ENCODE data around the gene CMTM3. TPM values are rescaled to one million over a fixed set of nuclear protein-coding genes. Genes with fewer than 3 reads are reported as not detected.

CMTM3 gene
- polyA plus RNA-seq, 1 of the 3 experiments (the other 2 are of a cell fraction): 69.4 TPM

DNA sequence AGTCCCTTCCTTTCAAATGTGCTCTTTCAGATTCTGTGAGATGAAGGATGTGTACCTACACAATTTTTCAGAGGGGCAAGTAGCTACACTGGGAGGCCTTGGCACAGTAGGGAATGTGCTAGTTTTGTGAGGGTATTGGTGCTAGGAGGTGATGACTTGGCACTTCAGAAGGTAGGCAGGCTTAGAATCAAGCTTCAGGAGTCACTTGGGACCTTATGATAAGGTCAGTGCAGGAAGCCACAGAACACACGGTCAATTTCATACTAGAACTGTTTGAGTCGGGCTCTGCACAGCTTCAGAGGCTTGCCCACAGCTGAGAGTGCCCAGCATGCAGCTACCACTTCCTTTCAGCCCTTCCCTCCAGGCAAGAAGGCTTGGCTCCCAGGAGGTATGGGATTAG, 32.1 kb upstream of the CMTM3 start:
- peaks cover 4% of the 10 kb centered on the region; the same call in 1 of the 2 replicates for H3K79me2 ChIP-seq (ENCODE audit: insufficient read depth)
- no peaks in the 10 kb centered on the region for H3K27me3 ChIP-seq (ENCODE audit: insufficient read depth)
- peaks cover 0 to 19% of the 10 kb centered on the region in 2 experiments; a peak in 2 of 4 replicates for H3K4me1 ChIP-seq (ENCODE audit: control insufficient read depth in 1 of 2, insufficient read depth in 2 of 2, low read depth in 1 of 2, low read length in 1 of 2)
- H3K36me3 ChIP-seq (replicated peaks in 1 of 2; ENCODE audit: control insufficient read depth in 1 of 2, insufficient read depth in 2 of 2, low read length in 1 of 2): peaks cover 8 to 11% of the 10 kb centered on the region in 2 experiments
- H3F3A ChIP-seq (replicated peaks; ENCODE audit: insufficient read depth): peaks cover 32% of the 10 kb centered on the region
- H2AFZ ChIP-seq (ENCODE audit: low read depth): no peak overlapping the region
- CTCF ChIA-PET: interaction anchor here (0.6 to 2.3 kb wide), 3 partner anchors 34 to 296 kb away, joined by 3 to 7 read pairs (median 3); no protein-coding TSS in a partner anchor
- no peak for TF ChIP-seq RFX5 (IDR thresholded peaks at IDR 0.05; ENCODE audit: low read length)
- no peak for TF ChIP-seq RAD21 (IDR thresholded peaks at IDR 0.05; ENCODE audit: low read length)
- no peak for TF ChIP-seq MEF2A (IDR thresholded peaks at IDR 0.05; ENCODE audit: borderline replicate concordance, low read depth)
- no peak for TF ChIP-seq NRF1 (IDR thresholded peaks at IDR 0.05; ENCODE audit: low read depth, low read length)
- TF ChIP-seq NFIC (IDR thresholded peaks at IDR 0.05; ENCODE audit: borderline replicate concordance): no peak
- no peak for TF ChIP-seq MXI1 (IDR thresholded peaks at IDR 0.05; ENCODE audit: low read depth, low read length)
- TF ChIP-seq, protein P1, sequence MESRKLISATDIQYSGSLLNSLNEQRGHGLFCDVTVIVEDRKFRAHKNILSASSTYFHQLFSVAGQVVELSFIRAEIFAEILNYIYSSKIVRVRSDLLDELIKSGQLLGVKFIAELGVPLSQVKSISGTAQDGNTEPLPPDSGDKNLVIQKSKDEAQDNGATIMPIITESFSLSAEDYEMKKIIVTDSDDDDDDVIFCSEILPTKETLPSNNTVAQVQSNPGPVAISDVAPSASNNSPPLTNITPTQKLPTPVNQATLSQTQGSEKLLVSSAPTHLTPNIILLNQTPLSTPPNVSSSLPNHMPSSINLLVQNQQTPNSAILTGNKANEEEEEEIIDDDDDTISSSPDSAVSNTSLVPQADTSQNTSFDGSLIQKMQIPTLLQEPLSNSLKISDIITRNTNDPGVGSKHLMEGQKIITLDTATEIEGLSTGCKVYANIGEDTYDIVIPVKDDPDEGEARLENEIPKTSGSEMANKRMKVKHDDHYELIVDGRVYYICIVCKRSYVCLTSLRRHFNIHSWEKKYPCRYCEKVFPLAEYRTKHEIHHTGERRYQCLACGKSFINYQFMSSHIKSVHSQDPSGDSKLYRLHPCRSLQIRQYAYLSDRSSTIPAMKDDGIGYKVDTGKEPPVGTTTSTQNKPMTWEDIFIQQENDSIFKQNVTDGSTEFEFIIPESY (IDR thresholded peaks at IDR 0.05; ENCODE audit: borderline replicate concordance, low read depth): no peak
- TF ChIP-seq RXRA (IDR thresholded peaks at IDR 0.05; ENCODE audit: borderline replicate concordance, low read depth): no peak
- no peak for TF ChIP-seq GATA2 (CRISPR knock-in tag; IDR thresholded peaks at IDR 0.05)
- 87% methylated on average over 2 of the region's 2 CpGs for WGBS (ENCODE audit: low lambda C conversion rate)
- no peak overlapping the region for H3K9ac ChIP-seq
- no peak overlapping the region for H3K4me3 ChIP-seq (ENCODE audit: low read depth in 2 of 2, low read length in 1 of 2)
- H3K4me2 ChIP-seq: no peak overlapping the region
- no peak overlapping the region for H3K27ac ChIP-seq (ENCODE audit: low read depth in 2 of 2, low read length in 1 of 2)
- POLR2A ChIA-PET: interaction anchor here (0.6 kb wide), 1 partner anchor 25 kb away, joined by 3 read pairs; no protein-coding TSS in a partner anchor
- peaks cover 11% of the 10 kb centered on the region; the same call in 1 of the 2 replicates for H4K20me1 ChIP-seq (ENCODE audit: insufficient read depth)
- H3K9me3 ChIP-seq: no peaks in the 10 kb centered on the region
- DNase-seq: no peak
- no peaks in the 10 kb centered on the region for H3K9me2 ChIP-seq

GRCh38 chr16:66574081-66574480, 30.4 kb upstream of the CMTM3 start:
- peaks cover 2 to 6% of the 10 kb centered on the region in 2 experiments for H3K36me3 ChIP-seq (replicated peaks in 1 of 2; ENCODE audit: control insufficient read depth in 1 of 2, insufficient read depth in 2 of 2, low read length in 1 of 2)
- no peaks in the 10 kb centered on the region for H3K9me2 ChIP-seq
- no peak overlapping the region for H2AFZ ChIP-seq (ENCODE audit: low read depth)
- H3K27me3 ChIP-seq (ENCODE audit: insufficient read depth): no peaks in the 10 kb centered on the region
- H3K27ac ChIP-seq (ENCODE audit: low read depth in 2 of 2, low read length in 1 of 2): no peak overlapping the region
- ChIA-PET CTCF (interaction anchor here (0.6 to 1.3 kb wide), 3 partner anchors 9 to 30 kb away, joined by 3 to 4 read pairs (median 4); partner anchors contain the start of gene CMTM3), POLR2A (no interaction called here)
- H3K79me2 ChIP-seq (ENCODE audit: insufficient read depth): peaks cover 3% of the 10 kb centered on the region; the same call in 1 of the 2 replicates
- no peak overlapping the region for H3K4me3 ChIP-seq (ENCODE audit: low read depth in 2 of 2, low read length in 1 of 2)
- WGBS (ENCODE audit: low lambda C conversion rate): 94% methylated on average over 1 of the region's 1 CpG
- no peak for DNase-seq
- no peak overlapping the region for H3K9ac ChIP-seq
- no peak overlapping the region for H3K4me2 ChIP-seq
- H4K20me1 ChIP-seq (ENCODE audit: insufficient read depth): peaks cover 9% of the 10 kb centered on the region; the same call in 1 of the 2 replicates
- no peaks in the 10 kb centered on the region for H3K9me3 ChIP-seq
- peaks cover 16% of the 10 kb centered on the region for H3F3A ChIP-seq (replicated peaks; ENCODE audit: insufficient read depth)
- H3K4me1 ChIP-seq (ENCODE audit: control insufficient read depth in 1 of 2, insufficient read depth in 2 of 2, low read depth in 1 of 2, low read length in 1 of 2): peaks cover 0 to 11% of the 10 kb centered on the region in 2 experiments; a peak in 2 of 4 replicates
- TF ChIP-seq, protein P1 (IDR thresholded peaks at IDR 0.05; ENCODE audit: borderline replicate concordance, low read depth): no peak
- TF ChIP-seq ELF1 (IDR thresholded peaks at IDR 0.05): no peak
- TF ChIP-seq, protein P2, sequence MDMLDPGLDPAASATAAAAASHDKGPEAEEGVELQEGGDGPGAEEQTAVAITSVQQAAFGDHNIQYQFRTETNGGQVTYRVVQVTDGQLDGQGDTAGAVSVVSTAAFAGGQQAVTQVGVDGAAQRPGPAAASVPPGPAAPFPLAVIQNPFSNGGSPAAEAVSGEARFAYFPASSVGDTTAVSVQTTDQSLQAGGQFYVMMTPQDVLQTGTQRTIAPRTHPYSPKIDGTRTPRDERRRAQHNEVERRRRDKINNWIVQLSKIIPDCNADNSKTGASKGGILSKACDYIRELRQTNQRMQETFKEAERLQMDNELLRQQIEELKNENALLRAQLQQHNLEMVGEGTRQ (IDR thresholded peaks at IDR 0.05; ENCODE audit: borderline replicate concordance, low read depth, low read length): no peak
- TF ChIP-seq YY1 (IDR thresholded peaks at IDR 0.05; ENCODE audit: low read depth): no peak
- TF ChIP-seq NFIC (IDR thresholded peaks at IDR 0.05; ENCODE audit: borderline replicate concordance): no peak
- TF ChIP-seq FOXM1 (IDR thresholded peaks at IDR 0.05; ENCODE audit: low read depth): no peak
- no peak for TF ChIP-seq NRF1 (IDR thresholded peaks at IDR 0.05; ENCODE audit: low read depth, low read length)
- TF ChIP-seq, protein P3, sequence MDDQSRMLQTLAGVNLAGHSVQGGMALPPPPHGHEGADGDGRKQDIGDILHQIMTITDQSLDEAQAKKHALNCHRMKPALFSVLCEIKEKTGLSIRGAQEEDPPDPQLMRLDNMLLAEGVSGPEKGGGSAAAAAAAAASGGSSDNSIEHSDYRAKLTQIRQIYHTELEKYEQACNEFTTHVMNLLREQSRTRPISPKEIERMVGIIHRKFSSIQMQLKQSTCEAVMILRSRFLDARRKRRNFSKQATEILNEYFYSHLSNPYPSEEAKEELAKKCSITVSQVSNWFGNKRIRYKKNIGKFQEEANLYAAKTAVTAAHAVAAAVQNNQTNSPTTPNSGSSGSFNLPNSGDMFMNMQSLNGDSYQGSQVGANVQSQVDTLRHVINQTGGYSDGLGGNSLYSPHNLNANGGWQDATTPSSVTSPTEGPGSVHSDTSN (IDR thresholded peaks at IDR 0.05): no peak
- TF ChIP-seq MEF2A (IDR thresholded peaks at IDR 0.05; ENCODE audit: borderline replicate concordance, low read depth): no peak
- no peak for TF ChIP-seq TAF1 (IDR thresholded peaks at IDR 0.05; ENCODE audit: borderline replicate concordance, low read depth, low read length)
- no peak for TF ChIP-seq MXI1 (IDR thresholded peaks at IDR 0.05; ENCODE audit: low read depth, low read length)
- no peak for TF ChIP-seq RXRA (IDR thresholded peaks at IDR 0.05; ENCODE audit: borderline replicate concordance, low read depth)
- TF ChIP-seq REST (IDR thresholded peaks at IDR 0.05; ENCODE audit: low read depth, low read length): no peak
- TF ChIP-seq GATA2 (CRISPR knock-in tag; IDR thresholded peaks at IDR 0.05): no peak

Measured in SK-N-SH (cell line).